ENCODE data around the gene MYCBP.
"Not testable (repeated sequence)": the region's sequence is repeated elsewhere in the genome, so short reads cannot be mapped to it uniquely, and the experiment has no call there.

MYCBP gene

GRCh38 chr1:38840281-38840680 is 32.9 kb downstream of the MYCBP start:
- H3K79me2 ChIP-seq (ENCODE audit: insufficient read depth, low read depth) = no peaks in the 10 kb centered on the region
- TF ChIP-seq, protein P1, sequence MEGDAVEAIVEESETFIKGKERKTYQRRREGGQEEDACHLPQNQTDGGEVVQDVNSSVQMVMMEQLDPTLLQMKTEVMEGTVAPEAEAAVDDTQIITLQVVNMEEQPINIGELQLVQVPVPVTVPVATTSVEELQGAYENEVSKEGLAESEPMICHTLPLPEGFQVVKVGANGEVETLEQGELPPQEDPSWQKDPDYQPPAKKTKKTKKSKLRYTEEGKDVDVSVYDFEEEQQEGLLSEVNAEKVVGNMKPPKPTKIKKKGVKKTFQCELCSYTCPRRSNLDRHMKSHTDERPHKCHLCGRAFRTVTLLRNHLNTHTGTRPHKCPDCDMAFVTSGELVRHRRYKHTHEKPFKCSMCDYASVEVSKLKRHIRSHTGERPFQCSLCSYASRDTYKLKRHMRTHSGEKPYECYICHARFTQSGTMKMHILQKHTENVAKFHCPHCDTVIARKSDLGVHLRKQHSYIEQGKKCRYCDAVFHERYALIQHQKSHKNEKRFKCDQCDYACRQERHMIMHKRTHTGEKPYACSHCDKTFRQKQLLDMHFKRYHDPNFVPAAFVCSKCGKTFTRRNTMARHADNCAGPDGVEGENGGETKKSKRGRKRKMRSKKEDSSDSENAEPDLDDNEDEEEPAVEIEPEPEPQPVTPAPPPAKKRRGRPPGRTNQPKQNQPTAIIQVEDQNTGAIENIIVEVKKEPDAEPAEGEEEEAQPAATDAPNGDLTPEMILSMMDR (conservative IDR thresholded peaks at IDR 0.05; ENCODE audit: low read depth, low read length) = no peak
- no peaks in the 10 kb centered on the region for H4K20me1 ChIP-seq (ENCODE audit: insufficient read depth)
- H3K9ac ChIP-seq = no peak overlapping the region
- no peaks in the 10 kb centered on the region for H3K4me1 ChIP-seq (ENCODE audit: low read depth, poor library complexity, severe bottlenecking)
- H3K4me3 ChIP-seq (IDR thresholded peaks at IDR 0.05; ENCODE audit: insufficient read depth, low read depth, low read length) = no peak overlapping the region
- no peak overlapping the region for H3K4me2 ChIP-seq
- no peaks in the 10 kb centered on the region for H3K27me3 ChIP-seq (ENCODE audit: insufficient read depth, low read depth)
- H2AFZ ChIP-seq (ENCODE audit: low read depth) = no peak overlapping the region
- H3K36me3 ChIP-seq (ENCODE audit: insufficient read depth) = no peaks in the 10 kb centered on the region
- H3K27ac ChIP-seq = no peak overlapping the region

- no peaks in the 10 kb centered on the region for H3K36me3 ChIP-seq (ENCODE audit: insufficient read depth)
- H4K20me1 ChIP-seq (ENCODE audit: insufficient read depth) = no peaks in the 10 kb centered on the region
- H3K9ac ChIP-seq = no peak overlapping the region
- no peak overlapping the region for H3K27ac ChIP-seq
- no peak overlapping the region for H3K4me3 ChIP-seq (IDR thresholded peaks at IDR 0.05; ENCODE audit: insufficient read depth, low read depth, low read length)
- TF ChIP-seq, protein P1 (conservative IDR thresholded peaks at IDR 0.05; ENCODE audit: low read depth, low read length) = no peak
- H3K4me1 ChIP-seq (ENCODE audit: low read depth, poor library complexity, severe bottlenecking) = no peaks in the 10 kb centered on the region
- no peaks in the 10 kb centered on the region for H3K79me2 ChIP-seq (ENCODE audit: insufficient read depth, low read depth)
- no peaks in the 10 kb centered on the region for H3K27me3 ChIP-seq (ENCODE audit: insufficient read depth, low read depth)
- H2AFZ ChIP-seq (ENCODE audit: low read depth) = no peak overlapping the region
- no peak overlapping the region for H3K4me2 ChIP-seq
Observed at GRCh38 chr1:38839363-38839762, 33.8 kb downstream of the MYCBP start.

DNA sequence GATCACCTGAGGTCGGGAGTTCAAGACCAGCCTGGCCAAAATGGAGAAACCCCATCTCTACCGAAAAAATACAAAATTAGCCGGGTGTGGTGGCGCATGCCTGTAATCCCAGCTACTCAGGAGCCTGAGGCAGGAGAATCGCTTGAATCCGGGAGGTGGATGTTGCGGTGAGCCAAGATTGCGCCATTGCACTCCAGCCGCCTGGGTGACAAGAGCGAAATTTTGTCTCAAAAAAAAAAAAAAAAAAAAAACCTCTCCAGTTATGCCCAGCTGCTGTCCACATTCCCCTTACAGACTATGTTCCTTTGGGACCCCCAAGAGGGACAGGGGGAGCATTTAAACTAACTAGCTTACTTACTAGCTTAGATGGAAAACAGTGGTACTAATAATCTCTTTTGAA is 36.8 kb downstream of the MYCBP start:
- not testable (repeated sequence) for H3K79me2 ChIP-seq (ENCODE audit: insufficient read depth, low read depth); H4K20me1 ChIP-seq (ENCODE audit: insufficient read depth); H3K27me3 ChIP-seq (ENCODE audit: insufficient read depth, low read depth); H3K4me1 ChIP-seq (ENCODE audit: low read depth, poor library complexity, severe bottlenecking); H3K9ac ChIP-seq; H3K4me2 ChIP-seq; H2AFZ ChIP-seq (ENCODE audit: low read depth); H3K27ac ChIP-seq; H3K36me3 ChIP-seq (ENCODE audit: insufficient read depth); H3K4me3 ChIP-seq (IDR thresholded peaks at IDR 0.05; ENCODE audit: insufficient read depth, low read depth, low read length)

- no peak overlapping the region for H3K9ac ChIP-seq
- no peaks in the 10 kb centered on the region for H3K36me3 ChIP-seq (ENCODE audit: insufficient read depth)
- no peaks in the 10 kb centered on the region for H4K20me1 ChIP-seq (ENCODE audit: insufficient read depth)
- H3K27me3 ChIP-seq (ENCODE audit: insufficient read depth, low read depth) = no peaks in the 10 kb centered on the region
- no peak overlapping the region for H3K4me3 ChIP-seq (IDR thresholded peaks at IDR 0.05; ENCODE audit: insufficient read depth, low read depth, low read length)
- no peaks in the 10 kb centered on the region for H3K79me2 ChIP-seq (ENCODE audit: insufficient read depth, low read depth)
- H2AFZ ChIP-seq (ENCODE audit: low read depth) = no peak overlapping the region
- no peak overlapping the region for H3K27ac ChIP-seq
- H3K4me2 ChIP-seq = no peak overlapping the region
- TF ChIP-seq, protein P1 (conservative IDR thresholded peaks at IDR 0.05; ENCODE audit: low read depth, low read length) = peak; percentile 87
- no peaks in the 10 kb centered on the region for H3K4me1 ChIP-seq (ENCODE audit: low read depth, poor library complexity, severe bottlenecking)
Observed at GRCh38 chr1:38834937-38835827, 38.0 kb downstream of the MYCBP start.

- no peak overlapping the region for H3K4me3 ChIP-seq (IDR thresholded peaks at IDR 0.05; ENCODE audit: insufficient read depth, low read depth, low read length)
- no peak overlapping the region for H3K9ac ChIP-seq
- TF ChIP-seq, protein P1 (conservative IDR thresholded peaks at IDR 0.05; ENCODE audit: low read depth, low read length) = no peak
- no peak overlapping the region for H2AFZ ChIP-seq (ENCODE audit: low read depth)
- no peaks in the 10 kb centered on the region for H3K79me2 ChIP-seq (ENCODE audit: insufficient read depth, low read depth)
- no peaks in the 10 kb centered on the region for H4K20me1 ChIP-seq (ENCODE audit: insufficient read depth)
- H3K4me1 ChIP-seq (ENCODE audit: low read depth, poor library complexity, severe bottlenecking) = no peaks in the 10 kb centered on the region
- H3K27ac ChIP-seq = no peak overlapping the region
- H3K27me3 ChIP-seq (ENCODE audit: insufficient read depth, low read depth) = no peaks in the 10 kb centered on the region
- H3K4me2 ChIP-seq = no peak overlapping the region
- H3K36me3 ChIP-seq (ENCODE audit: insufficient read depth) = no peaks in the 10 kb centered on the region
Observed at GRCh38 chr1:38834221-38834782, 38.8 kb downstream of the MYCBP start.
